GM12801 (cell line): ENCODE data around the gene SUPT3H.

Source experiments
- TF ChIP-seq, protein P1 (sequence below): IDR thresholded peaks from one replicate; pipeline ENCODE4 v1.5.1; 2011; ENCODE audit warnings: control low read depth; ENCODE audit not compliant: insufficient read length; ENCODE audit errors: extremely low read depth

The SUPT3H gene

DNA sequence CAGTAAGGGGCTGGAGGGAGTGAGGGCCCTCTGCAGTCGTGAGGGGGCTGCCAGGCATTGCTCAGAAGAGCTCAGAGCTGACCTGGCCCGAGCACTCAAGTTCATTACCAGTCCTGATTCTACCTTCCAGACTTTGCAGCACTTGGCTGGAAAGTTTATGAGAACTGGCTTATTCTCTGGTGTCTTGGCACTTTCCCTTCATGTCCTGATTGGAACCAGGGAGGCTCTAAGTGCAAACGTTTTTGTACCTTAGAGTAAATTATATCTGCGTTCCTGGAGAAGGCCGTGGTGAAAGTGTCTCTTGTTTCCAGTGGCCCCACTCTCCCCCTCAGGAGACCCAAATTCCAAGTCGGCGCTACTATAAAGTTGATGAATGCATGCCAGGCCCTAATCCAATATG is 587.9 kb downstream of the SUPT3H start:
- TF ChIP-seq, protein P1, sequence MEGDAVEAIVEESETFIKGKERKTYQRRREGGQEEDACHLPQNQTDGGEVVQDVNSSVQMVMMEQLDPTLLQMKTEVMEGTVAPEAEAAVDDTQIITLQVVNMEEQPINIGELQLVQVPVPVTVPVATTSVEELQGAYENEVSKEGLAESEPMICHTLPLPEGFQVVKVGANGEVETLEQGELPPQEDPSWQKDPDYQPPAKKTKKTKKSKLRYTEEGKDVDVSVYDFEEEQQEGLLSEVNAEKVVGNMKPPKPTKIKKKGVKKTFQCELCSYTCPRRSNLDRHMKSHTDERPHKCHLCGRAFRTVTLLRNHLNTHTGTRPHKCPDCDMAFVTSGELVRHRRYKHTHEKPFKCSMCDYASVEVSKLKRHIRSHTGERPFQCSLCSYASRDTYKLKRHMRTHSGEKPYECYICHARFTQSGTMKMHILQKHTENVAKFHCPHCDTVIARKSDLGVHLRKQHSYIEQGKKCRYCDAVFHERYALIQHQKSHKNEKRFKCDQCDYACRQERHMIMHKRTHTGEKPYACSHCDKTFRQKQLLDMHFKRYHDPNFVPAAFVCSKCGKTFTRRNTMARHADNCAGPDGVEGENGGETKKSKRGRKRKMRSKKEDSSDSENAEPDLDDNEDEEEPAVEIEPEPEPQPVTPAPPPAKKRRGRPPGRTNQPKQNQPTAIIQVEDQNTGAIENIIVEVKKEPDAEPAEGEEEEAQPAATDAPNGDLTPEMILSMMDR, result no peak

DNA sequence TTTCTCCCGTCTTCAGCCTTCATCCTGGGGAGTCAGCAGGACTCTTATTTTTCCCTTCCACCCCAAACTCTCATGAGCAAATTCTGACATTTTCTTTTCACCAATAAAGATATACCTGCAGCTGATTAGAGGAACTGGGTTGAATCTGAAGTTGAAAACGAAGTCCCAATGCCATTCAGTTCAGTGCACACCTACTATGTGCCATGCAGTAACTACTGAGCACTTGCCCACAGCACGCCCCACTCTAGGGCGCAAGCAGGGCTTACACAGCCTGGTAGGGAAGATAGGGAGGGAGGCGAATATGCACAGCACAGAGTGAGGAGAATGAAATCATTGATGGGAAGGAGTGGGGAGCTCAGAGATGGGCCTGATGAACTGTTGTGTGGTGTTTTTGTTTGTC is 588.7 kb downstream of the SUPT3H start:
- TF ChIP-seq, protein P1, result no peak

DNA sequence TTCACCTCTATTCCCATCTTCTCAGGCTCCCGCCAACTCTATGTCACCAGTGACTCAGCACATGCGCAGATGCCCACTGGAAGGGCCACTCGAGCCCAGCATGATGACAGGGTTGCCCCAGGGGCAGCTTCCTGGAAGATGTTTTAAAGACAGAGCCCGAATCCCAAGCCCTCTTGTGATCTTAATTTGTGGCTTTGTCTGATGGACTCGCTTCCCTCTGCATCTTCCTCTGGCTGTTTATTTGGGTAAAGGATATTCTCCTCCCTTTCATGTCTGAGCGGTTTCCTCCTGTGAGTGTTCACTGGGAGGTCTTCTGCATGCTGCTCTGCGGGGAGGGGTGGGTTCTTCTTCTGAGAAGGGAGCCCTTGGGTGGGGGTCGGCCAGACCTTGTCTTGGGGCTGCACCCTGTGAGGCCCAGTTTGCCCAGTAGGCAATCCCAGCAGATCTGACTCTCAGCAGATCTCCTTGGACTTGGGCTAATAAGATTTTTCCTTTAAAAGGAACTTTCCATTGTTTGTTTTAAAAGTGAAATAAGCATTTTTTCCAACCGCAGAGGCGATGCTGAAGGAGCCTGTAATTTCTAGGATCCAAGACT is 589.2 kb downstream of the SUPT3H start:
- TF ChIP-seq, protein P1, result no peak

DNA sequence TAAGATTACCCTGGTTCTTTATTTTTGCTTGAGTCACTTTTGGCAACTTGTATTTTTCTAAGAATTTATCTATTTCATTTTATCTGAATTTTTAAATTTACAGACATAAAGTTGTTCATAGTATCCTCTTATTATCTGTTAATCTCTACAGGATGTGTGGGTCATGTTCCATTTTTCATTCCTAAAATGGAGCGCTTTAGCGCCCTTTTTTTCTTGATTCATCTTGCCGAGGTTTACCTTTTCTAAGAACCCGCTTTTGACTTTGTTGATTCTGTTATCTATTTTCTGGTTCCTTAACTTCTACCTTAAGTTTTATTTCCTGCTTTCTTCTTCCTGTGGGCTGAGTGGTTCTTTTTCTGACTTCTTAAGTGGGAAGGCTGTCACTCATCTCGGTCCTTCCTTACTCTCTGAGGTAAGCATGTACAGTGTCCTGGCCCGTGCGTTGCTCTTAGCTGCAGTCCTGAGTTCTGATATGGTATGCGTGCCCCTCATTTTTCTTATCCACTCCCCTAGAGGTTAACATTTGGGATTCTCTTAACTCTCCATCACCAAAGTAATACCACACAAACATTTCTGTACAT is 590.4 kb downstream of the SUPT3H start:
- TF ChIP-seq, protein P1, result no peak

DNA sequence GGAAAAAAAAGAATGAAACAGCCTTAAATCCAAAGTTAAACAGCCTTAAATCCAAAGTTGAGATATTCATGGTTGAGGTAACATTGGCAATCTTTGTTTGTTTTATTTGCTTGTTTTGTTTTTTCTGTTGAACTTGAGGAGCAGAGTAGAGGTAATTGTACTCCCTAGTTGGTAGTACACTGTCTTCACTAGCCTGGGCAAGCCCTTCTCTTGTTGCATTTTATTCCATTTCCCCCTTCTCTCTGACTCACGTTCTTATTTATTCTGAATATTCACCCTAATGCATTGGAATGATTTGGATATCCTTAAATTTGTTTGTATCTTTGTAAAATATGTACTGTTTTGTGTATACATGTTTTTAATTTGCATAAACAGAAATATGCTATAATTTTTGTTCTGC is 592.6 kb downstream of the SUPT3H start:
- TF ChIP-seq, protein P1, result no peak

DNA sequence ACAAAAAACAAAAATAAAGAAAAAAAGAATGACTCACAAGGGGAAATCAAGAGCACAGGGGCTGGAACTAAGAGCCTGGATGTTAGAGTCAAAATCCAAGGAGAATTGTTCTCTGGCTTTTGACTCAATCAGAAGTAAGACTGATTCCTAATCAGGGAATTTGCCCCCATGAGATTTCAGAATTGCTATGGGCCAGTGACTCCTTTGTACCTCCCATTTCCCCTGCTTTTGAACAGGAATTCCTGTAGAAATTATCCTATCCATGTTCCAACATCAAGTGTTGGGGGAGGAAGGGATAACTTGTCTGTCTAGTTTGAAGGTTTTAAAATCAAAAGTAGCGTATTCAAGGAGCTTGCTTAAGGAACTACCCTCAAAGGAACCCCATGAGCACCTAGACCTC is 593.5 kb downstream of the SUPT3H start:
- TF ChIP-seq, protein P1, result no peak

DNA sequence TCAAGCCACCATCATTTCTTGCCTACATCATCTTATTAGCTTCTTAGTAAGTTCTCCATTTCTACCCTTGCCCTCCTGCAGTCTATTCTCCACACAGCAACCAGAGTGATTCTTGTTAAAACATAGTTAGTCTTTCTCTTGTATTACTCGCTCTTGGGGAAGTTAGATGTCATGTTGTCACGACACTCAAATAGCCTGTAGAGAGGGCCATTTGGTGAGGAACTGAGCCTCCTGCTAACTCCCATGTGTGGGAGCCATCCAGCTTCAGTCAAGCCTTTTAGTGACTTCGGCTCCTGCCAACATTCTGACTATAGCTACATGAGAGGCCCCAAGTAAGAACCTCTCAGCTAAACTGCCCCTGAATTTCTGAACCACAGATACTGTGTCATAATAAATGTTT is 594.8 kb downstream of the SUPT3H start:
- TF ChIP-seq, protein P1, result no peak
